ENCODE results near the gene MYH10.

MYH10 gene

GRCh38 chr17:8630802-8631553 is 453 bp upstream of the MYH10 start (continued):
- TF ChIP-seq ZNF621 (tag by site-specific recombination; IDR thresholded peaks at IDR 0.05) (no peak), ZNF394 (tag by site-specific recombination; IDR thresholded peaks at IDR 0.05; ENCODE audit: borderline replicate concordance) (no peak), ZNF513 (tag by site-specific recombination; IDR thresholded peaks at IDR 0.05) (no peak), ZBTB48 (tag by site-specific recombination; IDR thresholded peaks at IDR 0.05) (no peak; the same call in 1 of the 2 replicates), GLI4 (tag by site-specific recombination; IDR thresholded peaks at IDR 0.05) (no peak), ZNF777 (tag by site-specific recombination; IDR thresholded peaks at IDR 0.05; ENCODE audit: borderline replicate concordance) (no peak), ZXDB (tag by site-specific recombination; IDR thresholded peaks at IDR 0.05) (peak; percentile 85), ZNF624 (tag by site-specific recombination; IDR thresholded peaks at IDR 0.05) (no peak), ZNF114 (tag by site-specific recombination; IDR thresholded peaks at IDR 0.05) (no peak), ZNF600 (tag by site-specific recombination; IDR thresholded peaks at IDR 0.05) (peak; percentile 85), OSR2 (tag by site-specific recombination; IDR thresholded peaks at IDR 0.05) (peak; percentile 53; the same call in 1 of the 2 replicates), ZNF677 (tag by site-specific recombination; IDR thresholded peaks at IDR 0.05) (no peak), WT1 (tag by site-specific recombination; IDR thresholded peaks at IDR 0.05) (no peak; the same call in 1 of the 2 replicates), GFI1B (tag by site-specific recombination; IDR thresholded peaks at IDR 0.05) (no peak), ZNF169 (tag by site-specific recombination; IDR thresholded peaks at IDR 0.05) (no peak), KLF9 (tag by site-specific recombination; IDR thresholded peaks at IDR 0.05; ENCODE audit: low read depth) (peak; percentile 79), ZNF112 (tag by site-specific recombination; IDR thresholded peaks at IDR 0.05) (no peak), ZNF510 (tag by site-specific recombination; IDR thresholded peaks at IDR 0.05; ENCODE audit: insufficient replicate concordance) (no peak), ZIC2 (tag by site-specific recombination; IDR thresholded peaks at IDR 0.05) (peak; percentile 78; the same call in 1 of the 2 replicates), ZNF16 (tag by site-specific recombination; IDR thresholded peaks at IDR 0.05; ENCODE audit: low read depth) (no peak), ZNF121 (tag by site-specific recombination; IDR thresholded peaks at IDR 0.05) (no peak), ZNF248 (tag by site-specific recombination; IDR thresholded peaks at IDR 0.05) (no peak), ZNF223 (tag by site-specific recombination; IDR thresholded peaks at IDR 0.05) (peak; percentile 23; the same call in 1 of the 2 replicates), ZNF423 (tag by site-specific recombination; IDR thresholded peaks at IDR 0.05) (no peak), ZNF626 (tag by site-specific recombination; IDR thresholded peaks at IDR 0.05) (no peak), KLF7 (tag by site-specific recombination; IDR thresholded peaks at IDR 0.05; ENCODE audit: borderline replicate concordance) (peak; percentile 57; the same call in 1 of the 2 replicates), SCRT1 (tag by site-specific recombination; IDR thresholded peaks at IDR 0.05; ENCODE audit: borderline replicate concordance) (no peak), TRIM28 (IDR thresholded peaks at IDR 0.05; ENCODE audit: borderline replicate concordance, low read length) (0 out of 2 replicates have a peak, but pooled peaks have one; percentile 15), ZNF555 (tag by site-specific recombination; conservative IDR thresholded peaks at IDR 0.05) (no peak), IKZF3 (tag by site-specific recombination; IDR thresholded peaks at IDR 0.05) (no peak), ZNF24 (tag by site-specific recombination; IDR thresholded peaks at IDR 0.05) (no peak)
- TF ChIP-seq, protein P1, sequence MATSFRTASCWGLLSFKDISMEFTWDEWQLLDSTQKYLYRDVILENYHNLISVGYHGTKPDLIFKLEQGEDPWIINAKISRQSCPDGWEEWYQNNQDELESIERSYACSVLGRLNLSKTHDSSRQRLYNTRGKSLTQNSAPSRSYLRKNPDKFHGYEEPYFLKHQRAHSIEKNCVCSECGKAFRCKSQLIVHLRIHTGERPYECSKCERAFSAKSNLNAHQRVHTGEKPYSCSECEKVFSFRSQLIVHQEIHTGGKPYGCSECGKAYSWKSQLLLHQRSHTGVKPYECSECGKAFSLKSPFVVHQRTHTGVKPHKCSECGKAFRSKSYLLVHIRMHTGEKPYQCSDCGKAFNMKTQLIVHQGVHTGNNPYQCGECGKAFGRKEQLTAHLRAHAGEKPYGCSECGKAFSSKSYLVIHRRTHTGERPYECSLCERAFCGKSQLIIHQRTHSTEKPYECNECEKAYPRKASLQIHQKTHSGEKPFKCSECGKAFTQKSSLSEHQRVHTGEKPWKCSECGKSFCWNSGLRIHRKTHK (tag by site-specific recombination; IDR thresholded peaks at IDR 0.05): no peak
- TF ChIP-seq, protein P2, sequence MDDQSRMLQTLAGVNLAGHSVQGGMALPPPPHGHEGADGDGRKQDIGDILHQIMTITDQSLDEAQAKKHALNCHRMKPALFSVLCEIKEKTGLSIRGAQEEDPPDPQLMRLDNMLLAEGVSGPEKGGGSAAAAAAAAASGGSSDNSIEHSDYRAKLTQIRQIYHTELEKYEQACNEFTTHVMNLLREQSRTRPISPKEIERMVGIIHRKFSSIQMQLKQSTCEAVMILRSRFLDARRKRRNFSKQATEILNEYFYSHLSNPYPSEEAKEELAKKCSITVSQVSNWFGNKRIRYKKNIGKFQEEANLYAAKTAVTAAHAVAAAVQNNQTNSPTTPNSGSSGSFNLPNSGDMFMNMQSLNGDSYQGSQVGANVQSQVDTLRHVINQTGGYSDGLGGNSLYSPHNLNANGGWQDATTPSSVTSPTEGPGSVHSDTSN (CRISPR knock-in tag; IDR thresholded peaks at IDR 0.05): peak; percentile 99
- TF ChIP-seq, protein P3, sequence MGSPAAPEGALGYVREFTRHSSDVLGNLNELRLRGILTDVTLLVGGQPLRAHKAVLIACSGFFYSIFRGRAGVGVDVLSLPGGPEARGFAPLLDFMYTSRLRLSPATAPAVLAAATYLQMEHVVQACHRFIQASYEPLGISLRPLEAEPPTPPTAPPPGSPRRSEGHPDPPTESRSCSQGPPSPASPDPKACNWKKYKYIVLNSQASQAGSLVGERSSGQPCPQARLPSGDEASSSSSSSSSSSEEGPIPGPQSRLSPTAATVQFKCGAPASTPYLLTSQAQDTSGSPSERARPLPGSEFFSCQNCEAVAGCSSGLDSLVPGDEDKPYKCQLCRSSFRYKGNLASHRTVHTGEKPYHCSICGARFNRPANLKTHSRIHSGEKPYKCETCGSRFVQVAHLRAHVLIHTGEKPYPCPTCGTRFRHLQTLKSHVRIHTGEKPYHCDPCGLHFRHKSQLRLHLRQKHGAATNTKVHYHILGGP (tag by site-specific recombination; IDR thresholded peaks at IDR 0.05): no peak
- TF ChIP-seq, protein P4, sequence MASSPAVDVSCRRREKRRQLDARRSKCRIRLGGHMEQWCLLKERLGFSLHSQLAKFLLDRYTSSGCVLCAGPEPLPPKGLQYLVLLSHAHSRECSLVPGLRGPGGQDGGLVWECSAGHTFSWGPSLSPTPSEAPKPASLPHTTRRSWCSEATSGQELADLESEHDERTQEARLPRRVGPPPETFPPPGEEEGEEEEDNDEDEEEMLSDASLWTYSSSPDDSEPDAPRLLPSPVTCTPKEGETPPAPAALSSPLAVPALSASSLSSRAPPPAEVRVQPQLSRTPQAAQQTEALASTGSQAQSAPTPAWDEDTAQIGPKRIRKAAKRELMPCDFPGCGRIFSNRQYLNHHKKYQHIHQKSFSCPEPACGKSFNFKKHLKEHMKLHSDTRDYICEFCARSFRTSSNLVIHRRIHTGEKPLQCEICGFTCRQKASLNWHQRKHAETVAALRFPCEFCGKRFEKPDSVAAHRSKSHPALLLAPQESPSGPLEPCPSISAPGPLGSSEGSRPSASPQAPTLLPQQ (tag by site-specific recombination; IDR thresholded peaks at IDR 0.05): peak; percentile 70
